Astrocyte of the cerebellum (primary cell): ENCODE data around the gene DLG2.

Experiments used
- DNase-seq: peaks from one replicate; pipeline ENCODE4 v3.0.0-alpha.2; 2011; ENCODE audit warnings: low read depth
- H3K4me3 ChIP-seq: 2 replicates; pipeline ENCODE4 v1.5.1; 2011; ENCODE audit warnings: mild to moderate bottlenecking, low read depth, low read length, moderate library complexity
- in situ Hi-C: cut with HindIII; loops from 2 replicates; pipeline ENCODE4 v1.10.0; 2017; ENCODE audit warnings: low sequenced_read_pairs
- TF ChIP-seq, protein P1 (sequence below): IDR thresholded peaks from 2 replicates; pipeline ENCODE4 v1.5.1; 2012; ENCODE audit warnings: low read length, low read depth, moderate library complexity, mild to moderate bottlenecking; ENCODE audit errors: missing control alignments

Gene DLG2

DNA sequence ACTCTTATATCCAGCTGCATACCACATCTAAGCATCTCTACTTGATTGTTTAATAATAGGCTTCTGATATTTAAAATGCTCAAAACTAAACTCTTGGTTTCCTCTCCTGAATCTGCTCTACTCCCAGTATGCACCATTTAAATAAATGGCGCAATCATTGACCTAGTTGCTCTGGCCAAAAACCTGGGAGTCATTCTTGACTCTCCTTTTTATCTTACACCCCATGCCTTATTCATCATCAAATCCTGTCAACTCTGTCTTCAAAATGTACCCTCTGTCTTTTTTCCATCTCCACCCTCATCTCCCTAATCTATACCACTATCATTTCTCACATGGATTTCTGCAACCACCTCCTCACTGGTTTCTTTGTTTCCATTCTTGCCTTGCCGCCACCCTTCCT is 1941.4 kb downstream of the DLG2 start:
- no peak overlapping the region for H3K4me3 ChIP-seq
- in situ Hi-C loops = no loop called here
- DNase-seq = no peak
- TF ChIP-seq, protein P1, sequence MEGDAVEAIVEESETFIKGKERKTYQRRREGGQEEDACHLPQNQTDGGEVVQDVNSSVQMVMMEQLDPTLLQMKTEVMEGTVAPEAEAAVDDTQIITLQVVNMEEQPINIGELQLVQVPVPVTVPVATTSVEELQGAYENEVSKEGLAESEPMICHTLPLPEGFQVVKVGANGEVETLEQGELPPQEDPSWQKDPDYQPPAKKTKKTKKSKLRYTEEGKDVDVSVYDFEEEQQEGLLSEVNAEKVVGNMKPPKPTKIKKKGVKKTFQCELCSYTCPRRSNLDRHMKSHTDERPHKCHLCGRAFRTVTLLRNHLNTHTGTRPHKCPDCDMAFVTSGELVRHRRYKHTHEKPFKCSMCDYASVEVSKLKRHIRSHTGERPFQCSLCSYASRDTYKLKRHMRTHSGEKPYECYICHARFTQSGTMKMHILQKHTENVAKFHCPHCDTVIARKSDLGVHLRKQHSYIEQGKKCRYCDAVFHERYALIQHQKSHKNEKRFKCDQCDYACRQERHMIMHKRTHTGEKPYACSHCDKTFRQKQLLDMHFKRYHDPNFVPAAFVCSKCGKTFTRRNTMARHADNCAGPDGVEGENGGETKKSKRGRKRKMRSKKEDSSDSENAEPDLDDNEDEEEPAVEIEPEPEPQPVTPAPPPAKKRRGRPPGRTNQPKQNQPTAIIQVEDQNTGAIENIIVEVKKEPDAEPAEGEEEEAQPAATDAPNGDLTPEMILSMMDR = no peak

DNA sequence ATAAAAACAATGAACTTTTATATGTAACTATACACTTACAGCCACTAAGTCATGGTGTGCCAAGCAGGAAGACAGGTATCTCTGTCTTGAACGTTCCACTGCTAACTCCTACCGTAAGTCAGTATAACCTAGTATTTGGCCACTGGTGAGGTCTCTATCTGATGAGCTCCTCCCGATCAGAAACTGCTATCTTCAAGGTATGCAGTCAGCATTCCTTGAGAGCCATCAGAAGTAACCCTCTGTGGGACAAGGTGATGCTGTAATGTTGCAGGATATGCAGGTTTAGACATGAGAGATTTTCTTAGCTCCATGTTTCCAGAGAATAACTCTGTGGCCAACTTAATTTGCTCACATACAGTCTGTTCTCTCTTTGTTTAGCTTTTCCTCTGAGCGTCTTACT is 1943.1 kb downstream of the DLG2 start:
- TF ChIP-seq, protein P1 = no peak
- no peak for DNase-seq
- no peak overlapping the region for H3K4me3 ChIP-seq
- in situ Hi-C loops = no loop called here

DNA sequence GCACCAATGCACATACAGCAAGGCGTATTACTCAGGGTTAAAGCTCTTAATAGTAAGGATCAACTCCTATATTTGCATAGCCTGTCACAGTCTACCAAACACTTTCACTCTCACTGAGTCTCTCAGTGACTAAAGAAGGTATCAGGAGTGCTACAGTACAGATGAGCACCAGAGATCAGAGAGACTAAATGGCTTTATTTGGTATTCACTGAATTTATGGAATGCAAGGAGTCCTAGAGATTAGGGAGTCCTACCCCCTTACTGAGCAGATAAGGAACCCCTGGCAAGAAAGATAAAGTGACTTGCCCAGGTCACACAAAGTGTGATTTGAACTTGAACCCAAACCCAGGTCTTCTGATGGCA is 1944.6 kb downstream of the DLG2 start:
- in situ Hi-C loops = no loop called here
- H3K4me3 ChIP-seq = no peak overlapping the region
- DNase-seq = no peak

DNA sequence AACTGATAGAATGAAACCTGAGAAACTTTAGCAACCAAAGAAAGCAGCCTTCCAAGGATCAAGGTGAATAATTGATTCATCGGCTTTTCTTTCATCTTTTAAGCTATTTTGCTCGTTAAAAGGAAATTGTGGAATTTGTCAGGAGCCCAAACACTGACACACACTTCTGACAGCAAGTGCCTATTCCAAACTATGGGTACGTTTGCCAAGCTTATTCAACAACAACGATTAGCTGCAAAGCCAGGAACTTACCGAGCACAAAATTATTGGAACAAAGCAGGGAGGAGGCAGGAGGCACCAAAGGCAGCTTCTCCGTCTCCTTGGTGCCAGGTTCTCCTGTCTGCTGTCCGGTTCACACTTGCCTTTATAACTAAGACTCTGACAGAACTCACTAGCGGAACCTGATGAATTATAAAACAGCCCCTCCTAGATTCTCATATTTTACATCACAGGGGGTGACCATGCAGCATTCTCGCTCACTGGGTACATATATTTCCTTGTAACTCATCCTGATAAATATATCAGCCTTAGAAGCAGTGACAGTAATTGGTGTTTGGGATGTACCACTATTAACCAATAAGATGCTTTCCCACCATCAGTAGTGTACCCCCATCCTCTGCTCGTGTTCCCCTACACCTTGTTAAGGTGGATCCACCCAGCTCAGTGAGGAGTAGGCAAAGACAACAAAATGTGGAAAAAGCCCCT is 1945.1 kb downstream of the DLG2 start:
- TF ChIP-seq, protein P1 = no peak
- H3K4me3 ChIP-seq = peak overlapping the region; percentile 33
- in situ Hi-C loops = no loop called here
- no peak for DNase-seq

More for the DNA sequence above, 1944.6 kb downstream of the DLG2 start:
- TF ChIP-seq, protein P1 = no peak

DNA sequence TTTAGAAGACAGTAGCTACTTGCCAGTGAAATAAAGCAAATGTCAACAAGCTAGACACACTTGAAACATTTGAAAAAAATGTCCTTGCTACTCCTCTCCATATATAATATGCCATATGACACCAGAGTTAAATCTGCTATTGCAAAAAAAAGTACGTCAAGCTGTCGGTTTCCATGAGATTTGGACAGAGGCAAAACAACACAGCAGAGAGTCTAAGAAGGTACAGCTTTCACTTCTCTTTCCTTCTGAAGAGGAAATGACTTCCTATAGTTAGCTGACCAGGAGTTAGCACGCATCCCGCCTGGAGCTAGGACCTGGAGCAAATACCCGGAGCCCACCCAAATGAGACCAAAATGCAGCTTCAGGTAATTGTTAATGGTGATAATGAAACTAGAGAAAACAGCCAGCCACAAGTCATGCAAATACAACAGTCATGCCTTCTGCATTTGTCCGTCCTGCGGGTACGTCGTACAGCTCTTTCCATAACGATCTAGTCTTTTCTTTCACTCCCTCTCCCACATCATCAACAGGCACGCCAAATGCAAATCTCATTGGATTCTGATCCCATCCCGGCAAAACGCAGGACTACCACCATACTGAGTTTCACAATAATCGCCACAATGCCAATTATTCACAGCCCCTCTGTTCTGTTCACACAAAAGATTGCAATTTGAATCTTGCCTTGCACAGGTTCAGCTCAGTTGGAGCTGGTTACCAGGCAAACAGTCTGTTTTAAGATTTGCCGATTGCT is 1945.9 kb downstream of the DLG2 start:
- TF ChIP-seq, protein P1 = no peak
- in situ Hi-C loops = no loop called here
- peak overlapping the region; percentile 33 for H3K4me3 ChIP-seq
- no peak for DNase-seq

DNA sequence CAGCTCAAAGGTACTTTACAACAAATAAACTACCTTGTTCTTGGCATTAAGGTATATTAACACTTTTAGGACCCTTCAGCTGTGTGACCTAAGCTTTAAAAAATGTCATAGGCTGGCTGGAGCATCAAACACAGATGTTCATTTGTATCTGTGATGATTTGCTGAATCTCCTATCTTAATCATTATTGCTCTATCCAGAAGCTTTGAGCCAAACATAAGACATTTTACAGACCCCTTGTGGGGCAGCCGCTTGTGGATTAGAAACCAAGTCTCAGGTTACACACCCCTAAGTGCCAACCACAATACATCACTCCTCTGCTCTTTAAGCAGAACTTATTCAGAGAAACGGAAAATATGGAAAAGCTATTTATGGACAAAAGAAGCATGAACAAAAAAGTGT is 1946.8 kb downstream of the DLG2 start:
- no peak for DNase-seq
- H3K4me3 ChIP-seq = no peak overlapping the region
- in situ Hi-C loops = no loop called here
- TF ChIP-seq, protein P1 = no peak
